GM12873 (cell line): Measurements from ENCODE around the gene LANCL3.

Experiments used
- TF ChIP-seq, protein P1 (sequence below): IDR thresholded peaks from 2 replicates; pipeline ENCODE4 v1.5.1; 2012; ENCODE audit warnings: low read depth, mild to moderate bottlenecking, moderate library complexity, low read length, control low read depth; ENCODE audit not compliant: insufficient read depth; ENCODE audit errors: missing control alignments

The LANCL3 gene

DNA sequence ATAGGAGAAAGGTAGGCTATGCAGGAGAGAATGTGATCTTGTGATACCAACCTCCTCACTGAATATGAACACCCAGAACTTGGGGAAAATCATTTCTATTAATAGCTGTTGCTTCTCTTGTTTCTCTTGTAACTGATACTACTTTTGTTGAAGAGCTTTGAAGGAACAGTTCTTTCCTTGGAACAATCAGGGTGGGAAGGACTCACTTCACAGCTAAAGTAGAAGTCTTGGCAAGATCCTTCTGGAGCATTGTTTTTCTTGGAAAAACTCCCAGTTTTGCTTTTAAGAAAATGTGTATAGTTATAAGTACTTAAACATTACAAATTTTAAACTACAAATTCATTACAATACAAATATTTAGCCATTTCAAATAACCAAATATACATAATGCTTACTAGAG, 95.1 kb downstream of the LANCL3 start:
- TF ChIP-seq, protein P1, sequence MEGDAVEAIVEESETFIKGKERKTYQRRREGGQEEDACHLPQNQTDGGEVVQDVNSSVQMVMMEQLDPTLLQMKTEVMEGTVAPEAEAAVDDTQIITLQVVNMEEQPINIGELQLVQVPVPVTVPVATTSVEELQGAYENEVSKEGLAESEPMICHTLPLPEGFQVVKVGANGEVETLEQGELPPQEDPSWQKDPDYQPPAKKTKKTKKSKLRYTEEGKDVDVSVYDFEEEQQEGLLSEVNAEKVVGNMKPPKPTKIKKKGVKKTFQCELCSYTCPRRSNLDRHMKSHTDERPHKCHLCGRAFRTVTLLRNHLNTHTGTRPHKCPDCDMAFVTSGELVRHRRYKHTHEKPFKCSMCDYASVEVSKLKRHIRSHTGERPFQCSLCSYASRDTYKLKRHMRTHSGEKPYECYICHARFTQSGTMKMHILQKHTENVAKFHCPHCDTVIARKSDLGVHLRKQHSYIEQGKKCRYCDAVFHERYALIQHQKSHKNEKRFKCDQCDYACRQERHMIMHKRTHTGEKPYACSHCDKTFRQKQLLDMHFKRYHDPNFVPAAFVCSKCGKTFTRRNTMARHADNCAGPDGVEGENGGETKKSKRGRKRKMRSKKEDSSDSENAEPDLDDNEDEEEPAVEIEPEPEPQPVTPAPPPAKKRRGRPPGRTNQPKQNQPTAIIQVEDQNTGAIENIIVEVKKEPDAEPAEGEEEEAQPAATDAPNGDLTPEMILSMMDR = no peak

DNA sequence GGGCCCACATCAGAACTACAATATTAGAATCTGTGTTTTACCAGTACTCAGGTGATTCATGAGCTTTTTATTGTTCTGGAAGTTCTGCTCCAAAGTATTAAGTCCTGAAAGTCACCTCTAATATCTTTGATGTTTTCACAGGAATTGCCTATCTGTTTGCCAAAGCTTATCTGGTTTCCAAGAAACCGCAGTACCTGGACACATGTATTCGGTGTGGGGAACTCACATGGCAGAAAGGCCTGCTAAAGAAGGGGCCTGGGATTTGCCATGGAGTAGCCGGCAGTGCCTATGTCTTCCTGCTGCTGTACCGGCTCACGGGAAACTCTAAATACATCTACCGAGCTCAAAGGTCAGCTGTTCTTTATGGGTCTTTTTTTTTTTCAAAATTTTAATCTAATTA, 95.7 kb downstream of the LANCL3 start:
- TF ChIP-seq, protein P1 = no peak

DNA sequence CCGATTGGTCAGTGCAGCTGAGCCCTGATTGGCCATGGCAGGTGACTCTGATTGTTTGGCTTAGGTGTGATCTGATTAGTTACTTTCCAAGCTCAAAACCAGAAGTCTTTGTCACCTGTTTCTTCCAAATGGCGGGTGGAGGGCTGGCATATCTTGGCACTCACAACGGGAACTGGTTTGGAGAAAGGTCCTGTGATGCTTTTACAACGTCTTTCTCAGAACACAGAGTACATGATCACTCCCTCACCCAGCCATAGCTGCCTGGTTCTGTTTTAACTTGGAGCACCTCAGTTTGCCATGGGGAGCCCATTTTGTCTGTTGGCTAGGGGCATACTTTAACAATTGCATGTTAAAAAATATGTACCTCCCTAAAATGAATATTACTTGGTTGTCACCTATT, 101.1 kb downstream of the LANCL3 start:
- TF ChIP-seq, protein P1 = no peak

DNA sequence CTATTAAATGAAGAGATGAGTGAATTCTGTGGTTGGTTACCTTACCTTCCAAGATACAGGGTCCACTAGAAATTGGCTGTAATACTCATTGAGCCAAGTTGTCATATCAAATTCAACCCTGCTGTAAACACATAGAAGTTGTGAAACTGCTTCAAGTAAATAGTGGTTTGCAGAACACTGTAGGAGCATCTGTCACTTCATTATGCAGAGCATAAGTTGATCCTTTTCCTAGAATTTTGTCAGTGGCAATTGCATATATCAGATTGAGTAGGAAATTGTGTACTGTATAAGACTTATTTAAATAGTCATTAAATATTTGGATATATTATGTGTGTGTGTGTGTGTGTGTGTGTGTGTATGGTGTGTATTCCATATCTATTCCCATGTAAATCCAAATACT, 105.3 kb downstream of the LANCL3 start:
- TF ChIP-seq, protein P1 = no peak

DNA sequence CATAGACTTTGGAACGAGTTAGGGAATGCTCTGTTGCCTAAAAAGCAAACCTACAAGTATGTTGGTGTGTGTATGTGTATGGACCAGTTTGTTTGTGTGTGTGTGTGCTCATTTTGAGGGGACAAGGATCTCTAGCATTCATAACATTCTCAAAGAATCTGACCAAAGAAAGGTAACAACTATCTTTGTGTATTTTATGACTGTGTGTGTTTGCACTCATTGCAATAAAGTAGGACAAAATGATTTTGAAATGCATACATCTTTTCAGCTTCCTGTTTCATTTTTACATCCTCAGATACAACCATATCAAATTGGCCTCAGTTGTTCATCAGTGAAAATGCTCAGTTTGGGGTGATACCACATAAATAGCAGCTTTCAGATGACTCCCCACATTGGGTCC, 105.8 kb downstream of the LANCL3 start:
- TF ChIP-seq, protein P1 = no peak

DNA sequence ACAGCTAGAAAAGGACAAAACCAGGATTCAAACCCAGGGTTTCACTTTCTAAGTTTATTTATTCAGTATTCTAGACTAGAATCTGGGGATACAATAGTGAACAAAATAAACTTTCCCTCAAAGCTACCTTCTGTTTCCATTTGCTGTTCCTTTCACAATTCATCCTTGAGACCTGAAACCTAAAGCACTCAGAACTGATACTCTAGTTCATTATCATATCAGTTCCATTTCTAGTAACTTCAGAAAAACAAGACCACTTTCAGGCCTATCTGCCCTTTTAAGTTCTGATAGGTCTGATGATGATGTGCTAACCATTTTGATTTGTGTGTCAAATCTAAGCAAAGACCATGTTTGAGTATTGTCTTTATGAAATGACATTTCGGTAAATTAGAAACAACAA, 106.3 kb downstream of the LANCL3 start:
- TF ChIP-seq, protein P1 = no peak

DNA sequence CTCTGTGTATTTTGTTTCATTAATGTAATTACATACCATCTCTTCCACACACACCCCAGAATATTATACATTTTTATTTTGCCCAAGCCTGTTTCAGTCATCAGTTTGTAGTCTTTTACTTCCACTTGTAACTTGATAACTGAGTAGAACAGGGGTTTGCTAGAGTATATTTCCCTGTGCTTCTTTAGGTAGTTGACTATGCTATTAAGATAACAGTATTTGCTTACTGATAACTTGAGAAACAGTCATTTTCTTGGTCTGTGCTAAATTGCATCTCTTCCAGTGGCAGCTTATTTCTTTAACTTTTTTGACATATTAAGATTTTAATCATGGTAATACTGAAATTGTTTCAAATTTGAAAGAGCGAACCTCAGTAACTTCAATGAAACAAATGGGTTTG, 107.1 kb downstream of the LANCL3 start:
- TF ChIP-seq, protein P1 = no peak

DNA sequence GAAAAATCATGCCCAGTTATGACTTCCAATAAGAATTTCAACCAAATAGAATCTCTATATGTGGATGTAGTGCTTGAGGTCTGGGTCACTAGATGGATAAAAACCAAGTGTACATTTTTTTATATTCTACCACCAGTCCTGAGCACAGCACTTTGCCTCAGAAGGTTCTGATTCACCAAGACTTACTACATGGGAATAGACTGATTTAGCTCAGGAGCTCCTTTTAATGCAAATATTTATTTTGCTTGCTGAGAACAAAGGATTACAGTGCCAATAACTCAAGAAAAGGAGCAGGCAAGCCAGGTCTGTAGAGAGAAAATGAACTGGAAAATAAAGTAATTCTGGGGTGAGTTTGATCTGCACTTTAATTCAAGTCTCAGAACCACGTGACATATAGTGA, 107.8 kb downstream of the LANCL3 start:
- TF ChIP-seq, protein P1 = no peak
